ENCODE results near the gene SORCS3. TPM values are rescaled to one million over a fixed set of nuclear protein-coding genes. Genes with fewer than 3 reads are reported as not detected.

The SORCS3 gene
- total RNA-seq, 1 experiment from 2014 or later = not detected

DNA sequence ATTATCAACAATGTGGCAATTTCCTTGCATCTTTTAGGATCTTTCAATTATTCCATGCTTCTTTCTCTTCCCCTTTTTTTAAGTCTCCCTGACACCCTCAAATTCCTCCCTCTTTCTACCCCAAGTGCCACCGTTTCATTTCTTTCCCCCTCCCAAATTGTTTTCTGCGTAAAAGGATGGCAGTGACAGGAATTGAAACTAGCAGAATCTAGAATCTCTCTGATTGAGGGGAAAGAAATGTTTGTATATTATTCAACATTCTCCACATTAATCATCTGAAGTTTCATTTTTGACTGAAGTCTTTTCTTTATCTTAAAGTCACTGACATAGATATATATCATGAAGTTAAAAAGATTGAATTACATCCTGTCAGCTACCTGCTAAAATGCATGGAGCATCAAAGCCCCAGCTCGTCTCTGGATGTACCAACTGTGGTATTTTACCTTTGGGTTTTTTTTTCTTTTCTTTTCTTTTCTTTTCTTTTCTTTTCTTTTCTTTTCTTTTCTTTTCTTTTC is 633.5 kb downstream of the SORCS3 start (continued):
- TF ChIP-seq ELF1 (IDR thresholded peaks at IDR 0.05; ENCODE audit: borderline replicate concordance, low read depth) (no peak), TCF7L2 (IDR thresholded peaks at IDR 0.05; ENCODE audit: borderline replicate concordance, extremely low read depth, insufficient read depth, insufficient read length) (no peak), JUND (IDR thresholded peaks at IDR 0.05) (no peak)

GRCh38 chr10:105278439-105278838 is 637.3 kb downstream of the SORCS3 start:
- Histone ChIP-seq H3K27me3 (ENCODE audit: insufficient read depth, low read length) (no peaks in the 10 kb centered on the region), H4K20me1 (ENCODE audit: insufficient read depth) (no peaks in the 10 kb centered on the region), H3K79me2 (ENCODE audit: insufficient read depth, low read length) (no peaks in the 10 kb centered on the region), H3K9me3 (ENCODE audit: control insufficient read depth in 1 of 2, insufficient read depth in 1 of 2, low read depth in 1 of 2, low read length in 2 of 2) (peaks cover 17 to 29% of the 10 kb centered on the region in 2 experiments; a peak in 2 of 4 replicates), H3K36me3 (ENCODE audit: control insufficient read depth in 1 of 2, insufficient read depth in 2 of 2, low read length in 2 of 2) (no peaks in the 10 kb centered on the region), H3K4me3 (replicated peaks in 1 of 2; ENCODE audit: low read depth in 1 of 2, low read length in 2 of 2) (no peak overlapping the region), H3K27ac (ENCODE audit: low read depth, low read length) (no peak overlapping the region), H2AFZ (ENCODE audit: low read depth, low read length, poor library complexity, severe bottlenecking) (no peak overlapping the region), H3K9me2 (ENCODE audit: insufficient read depth) (no peaks in the 10 kb centered on the region), H3K4me2 (ENCODE audit: low read length) (no peak overlapping the region), H3K4me1 (ENCODE audit: control insufficient read depth in 1 of 2, insufficient read depth in 2 of 2, low read length in 2 of 2) (no peaks in the 10 kb centered on the region), H3K9ac (ENCODE audit: low read length) (no peak overlapping the region)
- TF ChIP-seq SP1 (IDR thresholded peaks at IDR 0.05; ENCODE audit: low read depth) (no peak), POLR2AphosphoS5 (IDR thresholded peaks at IDR 0.05; ENCODE audit: low read depth, low read length) (no peak), CTCF (IDR thresholded peaks at IDR 0.05 in 2 of 3, conservative IDR thresholded peaks at IDR 0.05 in 1 of 3; ENCODE audit: borderline replicate concordance in 1 of 3, insufficient read depth in 1 of 3, low read depth in 2 of 3, low read length in 2 of 3) (no peak), ZNF274 (IDR thresholded peaks at IDR 0.05; ENCODE audit: low read depth, low read length) (no peak), FOSL1 (IDR thresholded peaks at IDR 0.05; ENCODE audit: low read depth) (no peak), ATF3 (IDR thresholded peaks at IDR 0.05) (no peak), EZH2 (IDR thresholded peaks at IDR 0.05) (no peak), JUND (IDR thresholded peaks at IDR 0.05) (no peak)
- ChIA-PET POLR2A (no interaction called here), CTCF (no interaction called here), RAD21 (ENCODE audit: low non-redundant PET in 1 of 2, low total read pairs in 2 of 2, uncharacterized antibody in 2 of 2, unreplicated experiment in 2 of 2) (no interaction called here)
- no peak for ATAC-seq
- DNase-seq (ENCODE audit: low read depth, low spot score) = no peak
- BruUV-seq (replicated peaks) = no TSS peak
- intact Hi-C loops (cut with micrococcal nuclease) = no loop called here
